GM21447 (cell line): ENCODE measurements around the gene XBP1.
"Not testable (repeated sequence)": the region's sequence is repeated elsewhere in the genome, so short reads cannot be mapped to it uniquely, and the experiment has no call there.

Experiments
- ATAC-seq: cut with Tn5 transposase; IDR thresholded peaks from one replicate; pipeline ENCODE4 v1.9.1; 2021; ENCODE audit not compliant: unreplicated experiment

The XBP1 gene

DNA sequence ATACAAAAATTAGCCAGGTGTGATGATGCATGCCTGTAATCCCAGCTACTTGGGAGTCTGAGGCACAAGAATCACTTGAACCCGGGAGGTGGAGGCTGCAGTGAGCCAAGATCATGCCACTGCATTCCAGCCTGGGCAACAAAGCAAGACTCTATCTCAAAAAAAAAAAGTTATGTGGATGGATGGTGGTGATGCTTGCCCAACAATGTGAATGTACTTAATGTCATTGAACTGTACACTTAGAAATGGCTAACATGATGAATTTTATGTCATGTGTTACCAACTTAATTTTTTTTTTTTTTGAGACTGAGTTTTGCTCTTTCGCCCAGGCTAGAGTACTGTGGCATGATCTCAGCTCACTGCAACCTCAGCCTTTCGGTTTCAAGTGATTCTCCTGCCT lies 45.9 kb downstream of the XBP1 start:
- not testable (repeated sequence) for ATAC-seq

DNA sequence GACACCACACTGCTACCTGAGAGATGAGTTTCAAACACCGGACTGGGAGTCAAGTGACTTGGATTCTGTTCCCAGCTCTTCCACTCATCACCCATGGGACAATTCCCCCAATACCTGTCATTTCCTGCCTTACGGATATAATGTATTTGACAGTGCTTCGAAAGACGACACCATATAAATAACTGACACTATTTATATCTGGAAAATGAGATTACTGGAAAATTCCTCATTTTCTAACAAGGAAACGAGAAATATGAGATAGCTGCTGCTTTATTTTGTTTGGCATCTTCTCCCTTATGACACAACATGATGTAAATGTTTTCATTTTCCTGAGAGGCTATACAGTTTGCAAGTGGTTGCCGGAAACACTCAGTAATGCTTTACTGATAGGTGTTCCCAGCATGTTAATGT lies 49.9 kb downstream of the XBP1 start:
- no peak for ATAC-seq
